Amniotic epithelial cell (primary cell): Measurements from ENCODE around the gene TTC1.
A peak's percentile ranks its signal among the peaks of the same experiment; 100 is the strongest.

Experiments
- DNase-seq: peaks from one replicate; pipeline ENCODE4 v3.0.0-alpha.2; 2010; ENCODE audit warnings: low read depth

Gene TTC1

DNA sequence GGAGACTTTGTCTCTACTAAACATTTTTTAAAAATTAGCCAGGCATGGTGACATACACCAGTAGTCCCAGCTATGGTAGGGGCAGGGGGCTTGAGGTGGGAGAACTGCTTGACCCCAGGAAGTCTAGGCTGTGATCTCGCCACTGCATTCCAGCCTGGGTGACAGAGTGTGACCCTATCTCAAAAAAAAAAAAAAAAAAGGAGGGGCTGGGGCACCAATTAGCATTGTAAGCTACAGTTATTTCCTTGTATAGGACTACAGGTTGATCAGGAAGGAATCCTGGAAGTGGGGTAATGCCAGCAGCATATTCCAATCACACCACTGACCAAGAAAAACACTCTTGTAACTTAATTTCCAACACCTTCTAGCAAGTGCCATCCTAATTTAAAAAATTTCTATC lies 78.3 kb downstream of the TTC1 start:
- no peak for DNase-seq

GRCh38 chr5:160088805-160089204 lies 79.9 kb downstream of the TTC1 start:
- no peak for DNase-seq

GRCh38 chr5:160089531-160089930 lies 80.6 kb downstream of the TTC1 start:
- no peak for DNase-seq

GRCh38 chr5:160090059-160090458 lies 81.1 kb downstream of the TTC1 start:
- DNase-seq, result no peak

DNA sequence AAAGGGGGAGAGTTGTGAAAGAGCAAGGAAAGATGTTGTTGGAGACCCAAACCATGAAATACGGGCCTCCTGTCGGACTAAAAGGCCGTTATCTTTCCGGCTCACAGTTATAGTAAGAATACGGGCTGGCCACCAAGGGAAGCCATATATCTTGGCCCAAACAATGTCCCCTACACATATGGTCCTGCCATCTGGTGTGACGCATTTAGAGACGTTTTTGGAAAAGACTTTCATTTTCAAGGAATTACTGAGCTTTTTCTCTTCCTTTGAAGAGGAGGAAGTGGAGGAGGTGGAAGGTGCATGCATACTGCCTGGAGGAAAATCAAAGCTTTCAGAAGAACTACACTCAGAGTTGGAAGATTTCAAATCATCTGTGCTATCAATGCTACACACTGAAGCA lies 83.6 kb downstream of the TTC1 start:
- no peak for DNase-seq

GRCh38 chr5:160092960-160093707 lies 84.2 kb downstream of the TTC1 start:
- no peak for DNase-seq

DNA sequence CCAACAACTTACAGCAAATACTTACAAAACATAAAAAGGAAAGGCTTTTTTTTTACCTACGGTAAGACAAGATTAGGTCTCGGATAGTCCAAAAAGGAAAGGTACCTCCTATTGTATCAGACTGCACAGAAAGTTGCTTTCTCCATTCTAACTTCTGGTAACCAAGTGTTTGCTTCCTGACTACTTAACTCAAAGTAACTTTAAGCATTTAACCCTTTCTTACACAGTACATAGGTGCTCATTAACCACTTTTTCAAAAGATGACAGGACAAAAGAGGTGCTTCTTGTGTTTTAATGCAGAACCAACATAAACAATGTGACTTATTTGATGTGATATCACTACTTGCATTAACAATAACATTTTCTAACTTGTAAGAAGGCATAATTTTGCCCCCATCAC lies 87.2 kb downstream of the TTC1 start:
- DNase-seq, result no peak

GRCh38 chr5:160097991-160098390 lies 89.1 kb downstream of the TTC1 start:
- DNase-seq, result peak; percentile 73

GRCh38 chr5:160105686-160106360 lies 96.9 kb downstream of the TTC1 start:
- DNase-seq, result no peak

DNA sequence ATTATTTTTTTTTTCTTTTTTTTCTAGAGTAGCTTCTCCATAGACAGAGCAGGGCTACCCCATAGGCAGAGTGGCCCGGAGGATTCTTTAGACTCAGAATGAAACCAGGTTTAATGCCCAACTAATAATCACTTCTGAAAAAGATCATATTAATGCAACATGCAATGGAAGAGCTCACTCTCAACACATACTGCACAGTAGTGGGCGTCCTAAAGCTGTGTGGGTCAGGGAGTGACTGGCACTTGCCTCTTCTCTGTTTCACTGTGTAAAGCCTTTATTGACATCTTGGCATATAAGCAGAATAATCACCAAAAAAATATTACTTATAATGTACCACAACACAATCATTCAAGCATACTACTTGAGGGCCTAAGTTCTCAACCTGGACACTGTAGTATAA lies 99.2 kb downstream of the TTC1 start:
- DNase-seq, result no peak
